Aorta (tissue), 5 donors: ENCODE data around the gene NFS1. TPM values are rescaled to one million over a fixed set of nuclear protein-coding genes. Genes with fewer than 3 reads are reported as not detected.
"Not testable (repeated sequence)": the region's sequence is repeated elsewhere in the genome, so short reads cannot be mapped to it uniquely, and the experiment has no call there.

Source experiments
- ATAC-seq: fragments of 200-7000 bp; cut with Tn5 transposase; one replicate; pipeline ENCODE4 v1.9.1; 2022; ENCODE audit warnings: moderate library complexity; ENCODE audit not compliant: low FRiP score
- DNase-seq, 2 donors: peaks; one replicate each; pipeline ENCODE4 v3.0.0-alpha.2; 2020
- H3K27ac ChIP-seq, 2 donors: one replicate each; pipeline ENCODE4 v1.5.1; 2013; ENCODE audit warnings: low read length in 2 of 2, mild to moderate bottlenecking in 2 of 2, moderate library complexity in 2 of 2, control low read depth in 1 of 2, inconsistent platforms in 1 of 2, low read depth in 1 of 2
- H3K27me3 ChIP-seq, 2 donors: one replicate each; pipeline ENCODE4 v1.6.1; 2013; ENCODE audit warnings: control low read depth in 1 of 2, low read length in 1 of 2, mild to moderate bottlenecking in 1 of 2, moderate library complexity in 1 of 2; ENCODE audit not compliant: insufficient read depth in 2 of 2, control insufficient read depth in 1 of 2
- H3K36me3 ChIP-seq, 2 donors: one replicate each; pipeline ENCODE4 v1.6.1; 2013; ENCODE audit warnings: control low read depth in 1 of 2, low read length in 1 of 2, mild to moderate bottlenecking in 1 of 2; ENCODE audit not compliant: insufficient read depth in 2 of 2, control insufficient read depth in 1 of 2
- H3K4me1 ChIP-seq, 2 donors: one replicate each; pipeline ENCODE4 v1.6.1; 2013; ENCODE audit warnings: low read length in 2 of 2, control low read depth in 1 of 2, mild to moderate bottlenecking in 1 of 2, moderate library complexity in 1 of 2; ENCODE audit not compliant: insufficient read depth in 2 of 2, control insufficient read depth in 1 of 2
- H3K4me3 ChIP-seq, 2 donors: one replicate each; pipeline ENCODE4 v1.5.1; 2013; ENCODE audit warnings: low read length in 2 of 2, control low read depth in 1 of 2, mild to moderate bottlenecking in 1 of 2
- H3K9me3 ChIP-seq: one replicate; pipeline ENCODE4 v1.6.1; 2013; ENCODE audit warnings: mild to moderate bottlenecking, low read length; ENCODE audit not compliant: control insufficient read depth
- whole genome bisulfite sequencing, 2 donors: extraction: QIAGEN DNeasy Blood & Tissue Kit; methylation state at CpG; one replicate each; pipeline ENCODE4 v1.1.7; 2013; 5-methylcytosine and 5-hydroxymethylcytosine counted together
- intact Hi-C, 2 donors: fragments of 100-400 bp; cut with DNase I; formaldehyde crosslinking; loops; one replicate each; pipeline versions ENCODE4 v1.14.2 to v1.15.0; 2022
- polyA plus RNA-seq, 2 donors: library from polyadenylated mRNA; stranded (reverse); fragments of 200-250 nt; gene quantifications; one replicate each; pipeline ENCODE4 v1.2.3, GENCODE V29; 2013
- total RNA-seq, 2 donors: library from RNA; stranded (reverse); fragmentation: NEBNext Ultra II Directional; extraction: Animal tissue kit (Norgen Biotek cat#: 25700); gene quantifications; one replicate each; pipeline ENCODE4 v1.2.1, GENCODE V29; 2021
- donor health status: healthy with polysubstance abuse.
- donor health status: Bipolar disorder and iron deficiency.
- donor health status: DM: no; HTN: no; CAD: no.
- donor health status: DM: no; HTN: no; CAD: no.
- donor health status: DM: yes; HTN: yes; CAD: no.

The NFS1 gene
- total and polyA plus RNA-seq, 4 donors, result 10.3 to 28.0 (median 17.3) TPM

DNA sequence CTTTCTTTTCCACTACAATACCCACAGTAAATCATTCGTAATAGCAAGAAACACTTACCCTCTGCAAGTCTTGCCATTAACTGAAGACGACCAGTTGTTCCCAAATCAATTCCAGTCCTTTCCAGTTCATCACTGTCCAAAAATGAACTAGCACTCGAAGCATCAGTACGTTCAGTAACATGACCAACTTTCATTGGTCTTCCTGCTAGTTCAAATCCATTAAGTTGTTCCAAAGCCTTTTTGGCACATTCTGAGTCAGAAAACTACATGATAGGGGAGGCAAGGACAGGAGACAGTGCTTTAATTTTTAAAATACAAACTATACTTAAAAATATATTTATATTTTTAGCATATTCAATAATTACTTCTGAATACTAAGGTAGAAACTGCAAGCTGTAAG lies 15.0 kb upstream of the NFS1 start:
- intact Hi-C loops, result no loop called here
- WGBS, 2 donors, result 60 to 72% methylated on average over 4 of the region's 4 CpGs
- Histone ChIP-seq H3K9me3 (no peaks in the 10 kb centered on the region), H3K36me3 (peaks cover 3 to 15% of the 10 kb centered on the region in 2 donors), H3K27me3 (no peaks in the 10 kb centered on the region), H3K4me3 (no peak overlapping the region), H3K27ac (no peak overlapping the region), H3K4me1 (peaks cover 0 to 2% of the 10 kb centered on the region in 2 donors)
- ATAC-seq (no peak), DNase-seq (no peak)

DNA sequence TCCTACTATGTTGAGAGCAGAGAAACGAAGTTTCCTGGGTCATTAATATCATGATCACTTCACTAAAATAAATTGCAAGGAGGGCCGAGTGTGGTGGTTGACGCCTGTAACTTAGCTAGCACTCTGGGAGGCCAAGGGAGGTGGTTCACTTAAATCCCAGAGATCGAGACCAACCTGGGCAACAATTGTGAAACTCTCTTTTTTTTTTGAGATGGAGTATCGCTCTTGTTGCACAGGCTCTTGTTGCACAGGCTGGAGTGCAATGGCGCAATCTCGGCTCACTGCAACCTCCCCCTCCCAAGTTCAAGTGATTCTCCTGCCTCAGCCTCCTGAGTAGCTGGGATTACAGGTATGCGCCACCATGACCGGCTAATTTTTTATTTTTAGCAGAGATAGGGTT lies 14.0 kb upstream of the NFS1 start:
- H3K27ac ChIP-seq, H3K9me3 ChIP-seq, intact Hi-C loops, ATAC-seq, H3K4me3 ChIP-seq, H3K27me3 ChIP-seq, H3K4me1 ChIP-seq: not testable (repeated sequence)
- 89 to 90% methylated on average over 9 of the region's 9 CpGs for WGBS, 2 donors
- H3K36me3 ChIP-seq, result peaks cover 3 to 15% of the 10 kb centered on the region in 2 donors
- peak in 1 of 2 donors; percentile 15 for DNase-seq

DNA sequence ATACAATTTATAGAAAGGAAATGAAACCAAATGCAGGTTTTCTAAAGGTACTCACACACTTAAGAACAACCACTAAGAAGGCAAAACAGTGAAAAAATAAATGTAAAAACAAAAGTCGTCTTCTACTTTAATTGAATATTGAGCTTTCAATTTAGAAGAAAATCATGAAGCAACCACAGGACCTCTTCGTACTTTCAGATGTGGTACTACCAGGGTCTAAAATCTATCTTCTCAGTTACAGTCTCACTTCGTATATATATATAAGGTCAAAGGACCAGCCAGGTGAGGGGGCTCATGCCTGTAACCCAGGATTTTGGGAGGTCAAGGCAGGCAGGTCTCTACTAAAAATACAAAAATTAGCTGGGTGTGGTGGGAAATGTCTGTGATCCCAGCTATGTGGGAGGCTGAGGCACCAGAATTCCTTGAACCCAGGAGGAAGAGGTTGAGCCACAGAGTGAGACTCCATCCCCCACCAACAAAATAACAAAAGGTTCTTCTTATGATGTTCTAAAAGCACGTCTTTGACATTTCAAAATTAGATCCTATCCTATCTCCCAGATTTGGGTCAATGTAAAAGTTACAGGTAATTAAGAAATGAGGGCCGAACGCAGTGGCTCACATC lies 12.5 kb upstream of the NFS1 start:
- H3K27ac ChIP-seq, result no peak overlapping the region
- WGBS, 2 donors, result 65% methylated on average over 6 of the region's 6 CpGs
- H3K36me3 ChIP-seq, result peaks cover 3 to 15% of the 10 kb centered on the region in 2 donors
- DNase-seq (no peak), ATAC-seq (no peak)
- no peak overlapping the region for H3K4me3 ChIP-seq
- intact Hi-C loops, result no loop called here
- no peaks in the 10 kb centered on the region for H3K9me3 ChIP-seq
- no peaks in the 10 kb centered on the region for H3K27me3 ChIP-seq
- H3K4me1 ChIP-seq, result peaks cover 0 to 2% of the 10 kb centered on the region in 2 donors

DNA sequence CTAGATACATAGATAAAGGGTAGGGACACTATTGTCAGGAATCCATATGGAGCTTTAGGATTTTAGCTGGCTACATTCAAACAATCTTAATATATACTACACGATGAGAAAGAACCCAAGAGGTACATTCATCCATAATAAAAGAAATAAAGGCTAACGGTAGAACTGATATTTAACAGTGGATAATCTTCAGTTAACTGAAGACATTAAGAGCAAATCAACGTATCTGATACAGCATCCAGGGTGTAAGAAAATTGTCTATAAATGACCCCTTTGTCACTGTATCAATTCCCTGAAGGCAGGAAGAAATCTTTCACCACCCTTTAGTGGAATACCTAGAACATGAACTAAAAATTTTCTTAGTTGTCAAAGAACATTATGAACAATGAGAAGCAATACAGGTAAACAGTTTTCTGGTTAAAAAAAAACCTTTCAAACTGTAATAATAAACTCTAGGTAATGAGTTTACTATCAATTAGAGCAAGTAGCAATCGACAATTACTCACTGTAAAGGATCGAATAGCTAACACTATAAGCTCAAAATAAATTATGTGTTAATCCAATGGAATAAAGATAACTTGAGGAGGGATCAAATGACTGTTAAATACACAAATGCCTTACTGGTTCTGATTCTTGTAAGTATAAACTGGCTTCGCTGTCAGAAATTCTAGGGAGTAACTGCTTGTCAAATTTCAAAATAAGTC lies 11.9 kb upstream of the NFS1 start:
- Histone ChIP-seq H3K27me3 (no peaks in the 10 kb centered on the region), H3K36me3 (peaks cover 3 to 15% of the 10 kb centered on the region in 2 donors), H3K9me3 (no peaks in the 10 kb centered on the region), H3K27ac (no peak overlapping the region), H3K4me3 (no peak overlapping the region), H3K4me1 (peaks cover 0 to 2% of the 10 kb centered on the region in 2 donors)
- ATAC-seq, result no peak
- DNase-seq, result no peak
- intact Hi-C loops, result no loop called here
- WGBS, 2 donors, result 57 to 64% methylated on average over 6 of the region's 6 CpGs

DNA sequence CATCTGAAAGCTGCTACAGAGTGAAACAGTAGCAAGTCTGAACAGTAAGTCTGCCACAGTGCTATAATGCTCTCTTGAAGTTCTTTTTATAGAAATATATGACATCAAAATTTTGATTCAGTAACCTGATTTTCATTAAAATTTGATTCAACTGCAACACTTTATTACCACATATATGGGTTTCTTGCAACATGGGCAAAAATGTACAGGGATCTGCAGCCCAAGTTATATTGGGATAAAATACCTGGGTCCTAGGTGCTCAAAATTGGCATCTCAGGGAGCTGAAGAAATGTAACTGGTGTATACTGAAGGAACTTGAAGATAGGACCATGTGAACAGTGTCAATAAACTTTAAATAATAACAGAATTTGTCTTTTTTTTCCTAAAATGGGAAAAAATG lies 10.9 kb upstream of the NFS1 start:
- DNase-seq (no peak), ATAC-seq (no peak)
- no peaks in the 10 kb centered on the region for H3K27me3 ChIP-seq
- H3K4me3 ChIP-seq, result no peak overlapping the region
- peaks cover 3 to 11% of the 10 kb centered on the region in 2 donors for H3K36me3 ChIP-seq
- H3K9me3 ChIP-seq, result no peaks in the 10 kb centered on the region
- no peak overlapping the region for H3K27ac ChIP-seq
- no peaks in the 10 kb centered on the region for H3K4me1 ChIP-seq
- intact Hi-C loops, result no loop called here

DNA sequence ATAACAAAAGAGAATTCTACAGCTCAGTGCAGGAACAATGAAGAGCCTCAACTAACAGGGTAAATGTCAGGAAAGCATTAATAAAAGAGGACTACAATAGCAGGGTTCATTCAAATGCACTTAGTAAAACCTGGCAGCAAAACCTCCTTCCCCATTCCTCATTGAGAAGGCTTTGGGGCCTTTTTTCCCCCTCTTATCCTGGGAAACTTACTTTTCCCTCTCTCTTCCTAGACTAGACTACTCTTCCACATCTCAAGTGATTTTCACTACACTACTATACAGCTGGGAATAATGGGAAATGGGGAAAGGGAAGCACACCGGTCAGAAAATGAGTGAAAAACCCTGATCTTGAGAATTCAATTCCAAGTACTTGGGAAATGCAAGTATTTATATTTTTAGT lies 10.1 kb upstream of the NFS1 start:
- ATAC-seq, result no peak
- DNase-seq, result no peak
- H3K27ac ChIP-seq, result no peak overlapping the region
- no peaks in the 10 kb centered on the region for H3K4me1 ChIP-seq
- 78 to 79% methylated on average over 1 of the region's 1 CpG for WGBS, 2 donors
- H3K4me3 ChIP-seq, result no peak overlapping the region
- H3K9me3 ChIP-seq, result no peaks in the 10 kb centered on the region
- no peaks in the 10 kb centered on the region for H3K27me3 ChIP-seq
- intact Hi-C loops, result no loop called here
- H3K36me3 ChIP-seq, result peaks cover 0 to 11% of the 10 kb centered on the region in 2 donors

DNA sequence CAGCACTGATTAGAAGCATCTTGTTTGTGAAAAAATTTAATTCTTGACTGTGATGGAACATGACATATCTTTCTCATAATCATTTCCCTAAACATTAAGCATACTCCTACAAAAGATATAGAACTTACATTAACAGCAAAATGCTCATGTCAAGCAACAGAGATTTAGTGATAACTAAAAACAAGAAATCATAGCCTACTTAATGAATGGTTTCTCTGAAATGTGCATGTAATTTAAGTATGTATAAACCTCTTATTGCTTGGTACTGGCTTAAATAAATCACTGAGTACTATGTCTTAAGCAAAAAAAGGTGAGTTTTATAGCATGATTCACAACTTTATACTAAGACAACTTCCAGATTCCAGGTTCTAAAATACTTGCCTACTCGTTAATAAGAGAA lies 9.3 kb upstream of the NFS1 start:
- WGBS, 2 donors, result 35% methylated on average over 1 of the region's 1 CpG
- no peak for DNase-seq
- intact Hi-C loops, result no loop called here
- Histone ChIP-seq H3K27me3 (no peaks in the 10 kb centered on the region), H3K4me1 (no peaks in the 10 kb centered on the region), H3K27ac (no peak overlapping the region), H3K9me3 (no peaks in the 10 kb centered on the region), H3K36me3 (peaks cover 0 to 9% of the 10 kb centered on the region in 2 donors), H3K4me3 (no peak overlapping the region)
- no peak for ATAC-seq

DNA sequence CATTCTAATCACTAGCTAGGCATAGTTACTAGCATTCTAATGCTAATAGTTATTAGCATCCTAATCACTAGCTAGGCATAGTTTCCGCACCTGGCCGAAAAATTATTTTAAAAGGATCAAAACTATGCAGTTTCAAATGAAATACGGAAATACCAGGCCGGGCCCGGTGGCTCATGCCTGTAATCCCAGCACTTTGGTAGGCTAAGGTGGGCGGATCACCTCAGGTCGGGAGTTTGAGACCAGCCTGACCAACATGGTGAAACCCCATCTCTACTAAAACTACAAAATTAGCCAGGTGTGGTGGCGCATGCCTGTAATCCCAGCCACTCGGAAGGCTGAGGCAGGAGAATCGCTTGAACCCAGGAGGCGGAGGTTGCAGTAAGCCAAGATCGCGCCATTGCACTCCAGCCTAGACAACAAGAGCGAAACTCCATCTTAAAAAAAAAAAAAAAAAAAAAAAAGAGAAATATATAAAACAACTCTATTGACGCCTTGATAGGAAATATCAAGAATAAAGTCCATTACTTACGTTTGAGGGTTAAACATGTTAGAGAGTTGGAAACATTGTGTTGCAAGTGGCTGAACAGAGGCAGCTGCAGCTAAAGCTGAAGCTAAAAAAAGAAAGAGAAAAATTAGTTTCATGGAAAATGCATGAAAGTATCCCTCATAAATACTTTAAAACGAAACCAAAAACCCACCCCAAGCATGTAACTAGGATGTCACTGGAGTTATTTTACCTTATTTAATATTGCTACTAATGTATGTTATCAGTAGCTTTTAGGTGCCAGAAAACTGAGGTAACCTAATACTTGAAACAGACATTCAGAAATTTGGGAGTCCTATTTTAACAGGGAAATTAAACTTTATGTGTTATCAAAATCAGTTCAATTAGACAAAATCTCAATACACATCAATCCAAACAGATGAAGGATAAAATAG lies 7.7 kb upstream of the NFS1 start:
- H3K9me3 ChIP-seq, H3K27ac ChIP-seq, ATAC-seq, intact Hi-C loops, H3K36me3 ChIP-seq, H3K4me3 ChIP-seq, H3K4me1 ChIP-seq, H3K27me3 ChIP-seq: not testable (repeated sequence)
- 84 to 91% methylated on average over 17 of the region's 17 CpGs for WGBS, 2 donors
- peak in 1 of 2 donors; percentile 43 for DNase-seq
